HL-60 (cell line): ENCODE data around the gene TMEM170A.
"Not testable (repeated sequence)": the region's sequence is repeated elsewhere in the genome, so short reads cannot be mapped to it uniquely, and the experiment has no call there.

Experiments used
- DNase-seq, 2 experiments: peaks; one replicate each; pipeline ENCODE4 v3.0.0-alpha.2; 2010 to 2020; ENCODE audit warnings: low read depth in 1 of 2, low spot score in 1 of 2
- H3K27ac ChIP-seq: fragments of 250-450 bp; sonication (Bioruptor Pico); replicated peaks from 2 replicates; pipeline ENCODE4 v1.5.1; 2020; ENCODE audit warnings: mild to moderate bottlenecking, moderate library complexity
- H3K27me3 ChIP-seq: fragments of 250-450 bp; sonication (Bioruptor Pico); 2 replicates; pipeline ENCODE4 v1.5.1; 2021; ENCODE audit warnings: mild to moderate bottlenecking, moderate library complexity; ENCODE audit not compliant: insufficient read depth, poor library complexity, severe bottlenecking
- H3K4me3 ChIP-seq: replicated peaks from 2 replicates; pipeline ENCODE4 v1.5.1; 2011; ENCODE audit warnings: mild to moderate bottlenecking, control low read depth, low read length; ENCODE audit not compliant: insufficient read depth
- GABPA ChIP-seq: IDR thresholded peaks from 2 replicates; pipeline ENCODE4 v1.6.1; 2012; ENCODE audit warnings: low read depth
- POLR2AphosphoS5 ChIP-seq: IDR thresholded peaks from 2 replicates; pipeline ENCODE4 v1.6.1; 2012; ENCODE audit warnings: low read depth
- SPI1 ChIP-seq: IDR thresholded peaks from 2 replicates; pipeline ENCODE4 v1.6.1; 2012; ENCODE audit warnings: low read depth, mild to moderate bottlenecking, borderline replicate concordance
- TF ChIP-seq, protein P1 (sequence below): IDR thresholded peaks from one replicate; pipeline ENCODE4 v1.5.1; 2011; ENCODE audit warnings: low read length, control low read depth, inconsistent platforms; ENCODE audit not compliant: insufficient read depth
- TF ChIP-seq, protein P2 (sequence below): IDR thresholded peaks from 2 replicates; pipeline ENCODE4 v1.6.1; 2012; ENCODE audit warnings: low read depth; ENCODE audit not compliant: insufficient replicate concordance

The TMEM170A gene

GRCh38 chr16:75466760-75467159 lies 2.3 kb upstream of the TMEM170A start:
- no peak overlapping the region for H3K4me3 ChIP-seq
- no peaks in the 10 kb centered on the region for H3K27me3 ChIP-seq
- TF ChIP-seq, protein P1, sequence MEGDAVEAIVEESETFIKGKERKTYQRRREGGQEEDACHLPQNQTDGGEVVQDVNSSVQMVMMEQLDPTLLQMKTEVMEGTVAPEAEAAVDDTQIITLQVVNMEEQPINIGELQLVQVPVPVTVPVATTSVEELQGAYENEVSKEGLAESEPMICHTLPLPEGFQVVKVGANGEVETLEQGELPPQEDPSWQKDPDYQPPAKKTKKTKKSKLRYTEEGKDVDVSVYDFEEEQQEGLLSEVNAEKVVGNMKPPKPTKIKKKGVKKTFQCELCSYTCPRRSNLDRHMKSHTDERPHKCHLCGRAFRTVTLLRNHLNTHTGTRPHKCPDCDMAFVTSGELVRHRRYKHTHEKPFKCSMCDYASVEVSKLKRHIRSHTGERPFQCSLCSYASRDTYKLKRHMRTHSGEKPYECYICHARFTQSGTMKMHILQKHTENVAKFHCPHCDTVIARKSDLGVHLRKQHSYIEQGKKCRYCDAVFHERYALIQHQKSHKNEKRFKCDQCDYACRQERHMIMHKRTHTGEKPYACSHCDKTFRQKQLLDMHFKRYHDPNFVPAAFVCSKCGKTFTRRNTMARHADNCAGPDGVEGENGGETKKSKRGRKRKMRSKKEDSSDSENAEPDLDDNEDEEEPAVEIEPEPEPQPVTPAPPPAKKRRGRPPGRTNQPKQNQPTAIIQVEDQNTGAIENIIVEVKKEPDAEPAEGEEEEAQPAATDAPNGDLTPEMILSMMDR, result no peak
- TF ChIP-seq, protein P2, sequence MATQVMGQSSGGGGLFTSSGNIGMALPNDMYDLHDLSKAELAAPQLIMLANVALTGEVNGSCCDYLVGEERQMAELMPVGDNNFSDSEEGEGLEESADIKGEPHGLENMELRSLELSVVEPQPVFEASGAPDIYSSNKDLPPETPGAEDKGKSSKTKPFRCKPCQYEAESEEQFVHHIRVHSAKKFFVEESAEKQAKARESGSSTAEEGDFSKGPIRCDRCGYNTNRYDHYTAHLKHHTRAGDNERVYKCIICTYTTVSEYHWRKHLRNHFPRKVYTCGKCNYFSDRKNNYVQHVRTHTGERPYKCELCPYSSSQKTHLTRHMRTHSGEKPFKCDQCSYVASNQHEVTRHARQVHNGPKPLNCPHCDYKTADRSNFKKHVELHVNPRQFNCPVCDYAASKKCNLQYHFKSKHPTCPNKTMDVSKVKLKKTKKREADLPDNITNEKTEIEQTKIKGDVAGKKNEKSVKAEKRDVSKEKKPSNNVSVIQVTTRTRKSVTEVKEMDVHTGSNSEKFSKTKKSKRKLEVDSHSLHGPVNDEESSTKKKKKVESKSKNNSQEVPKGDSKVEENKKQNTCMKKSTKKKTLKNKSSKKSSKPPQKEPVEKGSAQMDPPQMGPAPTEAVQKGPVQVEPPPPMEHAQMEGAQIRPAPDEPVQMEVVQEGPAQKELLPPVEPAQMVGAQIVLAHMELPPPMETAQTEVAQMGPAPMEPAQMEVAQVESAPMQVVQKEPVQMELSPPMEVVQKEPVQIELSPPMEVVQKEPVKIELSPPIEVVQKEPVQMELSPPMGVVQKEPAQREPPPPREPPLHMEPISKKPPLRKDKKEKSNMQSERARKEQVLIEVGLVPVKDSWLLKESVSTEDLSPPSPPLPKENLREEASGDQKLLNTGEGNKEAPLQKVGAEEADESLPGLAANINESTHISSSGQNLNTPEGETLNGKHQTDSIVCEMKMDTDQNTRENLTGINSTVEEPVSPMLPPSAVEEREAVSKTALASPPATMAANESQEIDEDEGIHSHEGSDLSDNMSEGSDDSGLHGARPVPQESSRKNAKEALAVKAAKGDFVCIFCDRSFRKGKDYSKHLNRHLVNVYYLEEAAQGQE, result no peak
- TF ChIP-seq POLR2AphosphoS5, result no peak
- no peak for DNase-seq
- H3K27ac ChIP-seq, result no peak overlapping the region

DNA sequence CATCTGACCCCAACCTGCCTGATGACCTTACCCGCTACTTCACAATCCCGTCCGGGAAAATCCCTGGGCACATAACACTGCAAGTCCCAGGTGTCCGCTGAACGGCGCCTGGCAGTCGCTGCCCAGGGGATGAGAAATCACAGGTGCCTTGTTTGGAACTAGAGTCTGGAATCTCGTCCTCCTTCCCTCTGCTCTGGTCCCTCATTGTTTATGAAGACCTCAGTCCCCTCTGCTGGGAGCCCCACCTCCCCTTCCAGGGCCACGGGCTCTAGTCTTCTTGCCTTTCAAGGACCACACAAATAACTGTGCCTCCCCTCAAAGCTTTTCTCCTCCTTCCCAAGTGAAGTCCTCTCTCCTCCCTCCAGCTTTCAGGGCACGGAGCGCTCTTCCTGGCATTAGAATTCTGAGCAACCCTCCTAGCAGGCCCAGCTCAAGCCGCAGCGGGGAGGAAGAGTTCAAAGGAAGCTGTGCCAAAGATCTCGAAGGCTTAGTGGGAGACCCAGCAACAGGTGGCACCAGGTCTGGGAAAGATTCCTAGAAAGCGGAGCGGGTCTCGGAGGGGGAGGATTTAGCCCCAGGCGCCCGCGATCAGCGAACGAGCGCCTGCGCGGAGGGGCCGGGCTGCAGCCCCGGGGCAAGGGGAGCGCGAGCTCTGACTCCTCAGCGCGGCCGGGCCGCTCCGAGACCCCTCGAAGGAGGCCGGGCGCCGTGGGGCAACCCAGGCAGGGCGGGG lies 934 bp downstream of the TMEM170A start:
- Histone ChIP-seq H3K27ac (peak overlapping the region; percentile 92), H3K4me3 (peak overlapping the region; percentile 91)
- DNase-seq, result peak in 1 of 2 experiments; percentile 18
- H3K27me3 ChIP-seq, result not testable (repeated sequence)

DNA sequence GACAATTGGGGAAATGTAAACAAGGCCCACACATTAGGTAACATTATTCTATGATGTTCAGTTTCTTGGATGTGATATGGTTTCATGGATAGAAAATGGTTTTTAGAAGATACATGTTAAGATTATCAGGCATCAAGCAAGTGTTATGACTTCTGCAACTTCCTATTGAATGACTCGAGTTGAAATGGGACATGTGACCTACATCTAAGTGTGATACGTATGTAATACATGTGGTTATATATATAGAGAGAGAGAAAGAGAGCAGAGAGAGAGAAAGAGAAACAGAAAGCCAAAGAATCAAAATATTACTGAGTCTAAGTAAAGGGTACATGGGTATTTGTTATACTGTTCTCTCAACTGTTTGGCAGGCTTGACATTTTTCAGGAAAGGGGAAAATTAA lies 1.7 kb downstream of the TMEM170A start:
- H3K27ac ChIP-seq, result no peak overlapping the region
- no peak overlapping the region for H3K4me3 ChIP-seq
- TF ChIP-seq POLR2AphosphoS5 (no peak), SPI1 (no peak), GABPA (no peak)
- TF ChIP-seq, protein P2, result no peak
- TF ChIP-seq, protein P1, result no peak
- DNase-seq, result no peak
- no peaks in the 10 kb centered on the region for H3K27me3 ChIP-seq

- Histone ChIP-seq H3K27ac (no peak overlapping the region), H3K4me3 (no peak overlapping the region), H3K27me3 (no peaks in the 10 kb centered on the region)
- TF ChIP-seq SPI1, result no peak
- no peak for TF ChIP-seq POLR2AphosphoS5
- TF ChIP-seq, protein P1, result no peak
- no peak for TF ChIP-seq GABPA
- TF ChIP-seq, protein P2, result no peak
- no peak for DNase-seq
Observed at GRCh38 chr16:75461575-75461974, 2.9 kb downstream of the TMEM170A start.
